ENCODE data around the gene PCDH9.

The PCDH9 gene

DNA sequence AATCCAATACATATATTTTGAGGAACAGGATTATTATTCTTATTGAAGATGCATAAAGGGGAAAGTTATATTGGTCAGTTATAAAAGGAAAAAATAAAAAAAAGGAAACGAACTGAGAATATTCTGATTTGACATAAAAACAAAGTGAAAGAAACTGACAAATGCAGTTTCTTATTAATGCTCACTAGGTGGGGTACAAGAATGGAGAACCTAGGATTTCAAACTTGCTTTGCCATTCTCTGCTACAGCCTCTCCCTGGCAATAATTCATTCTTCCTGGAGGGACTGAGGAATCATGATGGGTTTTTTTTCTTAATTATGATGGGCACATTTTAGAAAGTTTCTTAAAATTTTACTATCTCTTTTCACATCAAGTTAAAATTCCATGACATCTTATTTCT lies 154.9 kb downstream of the PCDH9 start:
- no peak overlapping the region for H3K27ac ChIP-seq
- no peak overlapping the region for H3K9ac ChIP-seq
- H3K4me2 ChIP-seq: no peak overlapping the region
- no peaks in the 10 kb centered on the region for H3K79me2 ChIP-seq (ENCODE audit: insufficient read depth, low read depth)
- no peaks in the 10 kb centered on the region for H3K27me3 ChIP-seq (ENCODE audit: insufficient read depth, low read depth)
- H3K4me1 ChIP-seq (ENCODE audit: low read depth, poor library complexity, severe bottlenecking): no peaks in the 10 kb centered on the region
- TF ChIP-seq, protein P1, sequence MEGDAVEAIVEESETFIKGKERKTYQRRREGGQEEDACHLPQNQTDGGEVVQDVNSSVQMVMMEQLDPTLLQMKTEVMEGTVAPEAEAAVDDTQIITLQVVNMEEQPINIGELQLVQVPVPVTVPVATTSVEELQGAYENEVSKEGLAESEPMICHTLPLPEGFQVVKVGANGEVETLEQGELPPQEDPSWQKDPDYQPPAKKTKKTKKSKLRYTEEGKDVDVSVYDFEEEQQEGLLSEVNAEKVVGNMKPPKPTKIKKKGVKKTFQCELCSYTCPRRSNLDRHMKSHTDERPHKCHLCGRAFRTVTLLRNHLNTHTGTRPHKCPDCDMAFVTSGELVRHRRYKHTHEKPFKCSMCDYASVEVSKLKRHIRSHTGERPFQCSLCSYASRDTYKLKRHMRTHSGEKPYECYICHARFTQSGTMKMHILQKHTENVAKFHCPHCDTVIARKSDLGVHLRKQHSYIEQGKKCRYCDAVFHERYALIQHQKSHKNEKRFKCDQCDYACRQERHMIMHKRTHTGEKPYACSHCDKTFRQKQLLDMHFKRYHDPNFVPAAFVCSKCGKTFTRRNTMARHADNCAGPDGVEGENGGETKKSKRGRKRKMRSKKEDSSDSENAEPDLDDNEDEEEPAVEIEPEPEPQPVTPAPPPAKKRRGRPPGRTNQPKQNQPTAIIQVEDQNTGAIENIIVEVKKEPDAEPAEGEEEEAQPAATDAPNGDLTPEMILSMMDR (conservative IDR thresholded peaks at IDR 0.05; ENCODE audit: low read depth, low read length): no peak
- no peak overlapping the region for H3K4me3 ChIP-seq (IDR thresholded peaks at IDR 0.05; ENCODE audit: insufficient read depth, low read depth, low read length)
- H3K36me3 ChIP-seq (ENCODE audit: insufficient read depth): no peaks in the 10 kb centered on the region
- no peak overlapping the region for H2AFZ ChIP-seq (ENCODE audit: low read depth)
- H4K20me1 ChIP-seq (ENCODE audit: insufficient read depth): no peaks in the 10 kb centered on the region

DNA sequence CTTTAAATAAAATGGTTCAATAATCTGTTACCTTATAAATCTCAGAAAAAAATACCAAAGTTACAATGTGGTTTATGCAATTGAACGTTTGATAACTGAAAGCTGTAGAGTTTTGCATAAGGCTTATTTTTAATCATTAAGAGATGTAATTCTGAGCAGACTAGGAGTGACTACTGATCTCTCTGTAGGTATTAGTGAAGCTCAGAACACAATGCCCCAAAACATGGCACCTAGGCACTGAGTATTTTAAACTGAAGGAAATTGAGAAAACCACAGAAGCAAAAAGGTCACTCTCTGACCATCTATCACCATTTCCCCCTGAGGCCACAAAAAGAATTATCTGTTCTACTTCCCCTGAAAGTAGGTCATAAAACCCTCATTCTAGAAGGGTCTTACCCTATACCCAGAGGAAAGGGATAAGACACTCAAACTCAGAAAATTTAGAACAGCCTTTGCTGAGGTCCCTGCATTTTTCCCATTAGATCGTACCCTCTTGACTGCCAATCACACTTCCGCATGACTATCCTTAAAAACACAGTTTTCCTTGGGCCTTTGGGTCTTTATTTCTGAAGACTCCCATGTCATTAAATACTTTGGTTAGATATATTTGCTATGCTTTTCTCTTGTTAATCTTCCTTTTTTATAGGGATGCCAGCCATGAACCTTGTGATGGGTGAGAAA lies 158.1 kb downstream of the PCDH9 start:
- no peaks in the 10 kb centered on the region for H3K36me3 ChIP-seq (ENCODE audit: insufficient read depth)
- no peaks in the 10 kb centered on the region for H3K79me2 ChIP-seq (ENCODE audit: insufficient read depth, low read depth)
- no peak overlapping the region for H2AFZ ChIP-seq (ENCODE audit: low read depth)
- H3K4me3 ChIP-seq (IDR thresholded peaks at IDR 0.05; ENCODE audit: insufficient read depth, low read depth, low read length): no peak overlapping the region
- H4K20me1 ChIP-seq (ENCODE audit: insufficient read depth): no peaks in the 10 kb centered on the region
- no peaks in the 10 kb centered on the region for H3K4me1 ChIP-seq (ENCODE audit: low read depth, poor library complexity, severe bottlenecking)
- no peaks in the 10 kb centered on the region for H3K27me3 ChIP-seq (ENCODE audit: insufficient read depth, low read depth)
- H3K4me2 ChIP-seq: no peak overlapping the region
- no peak overlapping the region for H3K27ac ChIP-seq
- H3K9ac ChIP-seq: no peak overlapping the region
- TF ChIP-seq, protein P1 (conservative IDR thresholded peaks at IDR 0.05; ENCODE audit: low read depth, low read length): no peak

DNA sequence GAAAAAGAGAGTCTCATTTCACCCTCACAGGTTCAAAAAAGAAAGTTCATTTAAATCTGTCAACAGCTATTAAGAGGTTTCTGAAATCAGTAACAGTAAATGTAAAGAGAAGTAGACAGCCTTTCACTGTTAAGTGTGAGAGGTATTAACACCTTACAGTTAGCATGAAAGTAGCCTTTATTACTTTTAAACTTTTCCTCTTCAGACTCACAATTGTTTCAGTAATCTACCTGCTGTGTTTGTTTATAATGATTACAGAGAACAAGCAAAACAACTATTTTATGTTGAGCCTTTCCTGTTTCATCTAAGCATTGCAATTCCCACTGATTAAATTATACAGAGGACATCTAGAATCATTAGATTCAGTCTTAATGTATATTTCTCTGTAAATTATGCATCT lies 159.8 kb downstream of the PCDH9 start:
- Histone ChIP-seq H3K9ac (no peak overlapping the region), H3K79me2 (ENCODE audit: insufficient read depth, low read depth) (no peaks in the 10 kb centered on the region), H2AFZ (ENCODE audit: low read depth) (no peak overlapping the region), H3K27ac (no peak overlapping the region), H3K4me1 (ENCODE audit: low read depth, poor library complexity, severe bottlenecking) (no peaks in the 10 kb centered on the region), H3K27me3 (ENCODE audit: insufficient read depth, low read depth) (no peaks in the 10 kb centered on the region), H3K4me2 (no peak overlapping the region), H3K36me3 (ENCODE audit: insufficient read depth) (no peaks in the 10 kb centered on the region), H3K4me3 (IDR thresholded peaks at IDR 0.05; ENCODE audit: insufficient read depth, low read depth, low read length) (no peak overlapping the region), H4K20me1 (ENCODE audit: insufficient read depth) (no peaks in the 10 kb centered on the region)
- TF ChIP-seq, protein P1 (conservative IDR thresholded peaks at IDR 0.05; ENCODE audit: low read depth, low read length): no peak

DNA sequence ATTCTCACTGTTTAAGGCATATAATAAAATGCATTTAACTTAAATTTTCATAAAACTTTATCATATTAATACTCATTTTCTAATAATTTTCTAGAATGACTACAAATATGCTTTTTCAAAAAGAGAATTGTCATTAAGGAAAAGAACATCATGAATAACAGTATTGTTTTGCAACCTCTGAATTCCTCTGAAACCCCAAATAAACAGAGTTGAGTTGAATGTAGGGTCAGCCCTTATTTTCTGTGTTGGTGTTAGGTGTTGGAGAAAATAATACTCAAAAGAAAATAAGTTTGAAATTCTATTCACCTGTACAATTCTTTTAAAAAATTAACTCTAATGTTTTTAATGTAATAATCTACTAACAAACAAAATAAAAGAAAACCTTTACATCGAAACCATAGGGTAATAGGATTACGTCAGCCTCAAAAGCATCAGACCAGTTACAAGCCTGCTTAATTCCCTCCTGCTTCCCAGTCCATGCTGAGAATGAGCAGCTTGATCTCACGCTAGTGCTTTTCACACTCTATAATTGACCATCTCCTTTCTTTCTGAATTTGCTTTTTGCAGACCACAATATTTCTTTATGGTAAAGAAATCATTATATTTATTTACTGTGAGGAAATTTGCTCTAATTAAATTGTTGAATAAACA lies 160.9 kb downstream of the PCDH9 start:
- no peaks in the 10 kb centered on the region for H3K4me1 ChIP-seq (ENCODE audit: low read depth, poor library complexity, severe bottlenecking)
- H3K4me2 ChIP-seq: no peak overlapping the region
- TF ChIP-seq, protein P1 (conservative IDR thresholded peaks at IDR 0.05; ENCODE audit: low read depth, low read length): no peak
- no peak overlapping the region for H3K27ac ChIP-seq
- H2AFZ ChIP-seq (ENCODE audit: low read depth): no peak overlapping the region
- no peak overlapping the region for H3K9ac ChIP-seq
- no peak overlapping the region for H3K4me3 ChIP-seq (IDR thresholded peaks at IDR 0.05; ENCODE audit: insufficient read depth, low read depth, low read length)
- H4K20me1 ChIP-seq (ENCODE audit: insufficient read depth): no peaks in the 10 kb centered on the region
- no peaks in the 10 kb centered on the region for H3K27me3 ChIP-seq (ENCODE audit: insufficient read depth, low read depth)
- H3K36me3 ChIP-seq (ENCODE audit: insufficient read depth): no peaks in the 10 kb centered on the region
- no peaks in the 10 kb centered on the region for H3K79me2 ChIP-seq (ENCODE audit: insufficient read depth, low read depth)

All from KMS-11 (cell line).